GM19023 (cell line): Measurements from ENCODE around the gene KRT6C.

Source experiments
- ATAC-seq: cut with Tn5 transposase; IDR thresholded peaks from one replicate; pipeline ENCODE4 v1.9.1; 2021; ENCODE audit warnings: mild to moderate bottlenecking, moderate library complexity; ENCODE audit not compliant: unreplicated experiment

KRT6C gene

GRCh38 chr12:52473768-52474167 lies at the start of gene KRT6C:
KRT6C (minus strand) TSS chr12:52473805; CDS start chr12:52473737, 68 bp downstream.
- ATAC-seq, result no peak

GRCh38 chr12:52522346-52523011 lies 48.9 kb upstream of the KRT6C start:
- ATAC-seq, result no peak

- no peak for ATAC-seq
Measured at GRCh38 chr12:52521568-52522266, 48.1 kb upstream of the KRT6C start.

GRCh38 chr12:52521175-52521567 lies 47.6 kb upstream of the KRT6C start:
- ATAC-seq, result no peak

GRCh38 chr12:52519826-52520662 lies 46.4 kb upstream of the KRT6C start, which contains the start of gene KRT5:
KRT5 (minus strand) TSS chr12:52520394; CDS start chr12:52520296, 98 bp downstream.
- ATAC-seq, result no peak

- ATAC-seq, result no peak
Measured at GRCh38 chr12:52519387-52519703, 45.7 kb upstream of the KRT6C start.

- no peak for ATAC-seq
Measured at GRCh38 chr12:52518574-52519386, 45.2 kb upstream of the KRT6C start.

GRCh38 chr12:52517888-52518287 lies 44.3 kb upstream of the KRT6C start:
- no peak for ATAC-seq

GRCh38 chr12:52517005-52517835 lies 43.6 kb upstream of the KRT6C start:
- no peak for ATAC-seq

GRCh38 chr12:52515927-52516831 lies 42.6 kb upstream of the KRT6C start:
- no peak for ATAC-seq

- no peak for ATAC-seq
Measured at GRCh38 chr12:52515319-52515646, 41.7 kb upstream of the KRT6C start.

- no peak for ATAC-seq
Measured at GRCh38 chr12:52514471-52515318, 41.1 kb upstream of the KRT6C start.

GRCh38 chr12:52513736-52514135 lies 40.1 kb upstream of the KRT6C start:
- ATAC-seq, result no peak

GRCh38 chr12:52508211-52508610 lies 34.6 kb upstream of the KRT6C start:
- ATAC-seq, result no peak

GRCh38 chr12:52506858-52507715 lies 33.5 kb upstream of the KRT6C start:
- no peak for ATAC-seq

- ATAC-seq, result no peak
Measured at GRCh38 chr12:52502877-52503276, 29.3 kb upstream of the KRT6C start.

GRCh38 chr12:52501490-52501889 lies 27.9 kb upstream of the KRT6C start:
- no peak for ATAC-seq
